ENCODE results near the gene PGLYRP2.

Gene PGLYRP2

DNA sequence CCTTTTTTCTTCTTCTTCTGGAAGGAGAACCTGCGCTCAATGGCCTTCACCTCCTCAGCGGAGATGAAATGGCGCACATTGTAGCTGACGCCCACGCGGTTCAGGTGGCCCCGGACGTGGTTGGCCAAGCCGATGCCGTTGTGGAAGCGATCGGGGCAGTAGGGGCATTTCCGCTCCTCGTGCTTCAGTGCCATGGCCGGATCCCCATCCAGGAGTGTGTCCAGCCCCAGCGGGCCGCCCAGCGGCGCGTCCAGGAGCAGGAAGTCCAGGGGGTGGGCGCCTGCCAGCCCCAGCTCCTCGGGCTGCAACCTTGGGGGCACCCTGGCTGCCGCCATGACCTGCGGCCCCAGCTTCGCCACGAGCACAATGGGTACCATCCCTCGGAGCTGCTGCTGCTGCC, 40.7 kb downstream of the PGLYRP2 start:
- no peak for DNase-seq

- DNase-seq: no peak
Measured at GRCh38 chr19:15438124-15438496, 41.2 kb downstream of the PGLYRP2 start.

GRCh38 chr19:15437355-15438123, 41.8 kb downstream of the PGLYRP2 start:
- DNase-seq: peak; percentile 44

DNA sequence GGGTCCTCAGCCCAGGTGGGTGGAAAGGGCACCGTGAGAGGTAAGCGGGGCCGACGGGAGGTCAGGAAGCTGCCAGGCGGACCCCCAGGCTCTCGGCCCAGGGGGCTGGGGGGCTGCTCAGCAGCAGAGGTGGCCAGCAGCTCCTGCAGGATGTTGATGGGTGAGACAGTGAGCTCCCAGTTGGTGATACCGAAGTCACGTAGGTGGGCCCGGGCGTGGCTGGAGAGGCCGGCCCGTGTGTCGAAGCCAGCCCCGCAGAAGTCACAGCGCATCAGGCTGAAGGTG, 42.5 kb downstream of the PGLYRP2 start:
- no peak for DNase-seq

- DNase-seq: no peak
Measured at GRCh38 chr19:15436012-15436825, 43.1 kb downstream of the PGLYRP2 start.

DNA sequence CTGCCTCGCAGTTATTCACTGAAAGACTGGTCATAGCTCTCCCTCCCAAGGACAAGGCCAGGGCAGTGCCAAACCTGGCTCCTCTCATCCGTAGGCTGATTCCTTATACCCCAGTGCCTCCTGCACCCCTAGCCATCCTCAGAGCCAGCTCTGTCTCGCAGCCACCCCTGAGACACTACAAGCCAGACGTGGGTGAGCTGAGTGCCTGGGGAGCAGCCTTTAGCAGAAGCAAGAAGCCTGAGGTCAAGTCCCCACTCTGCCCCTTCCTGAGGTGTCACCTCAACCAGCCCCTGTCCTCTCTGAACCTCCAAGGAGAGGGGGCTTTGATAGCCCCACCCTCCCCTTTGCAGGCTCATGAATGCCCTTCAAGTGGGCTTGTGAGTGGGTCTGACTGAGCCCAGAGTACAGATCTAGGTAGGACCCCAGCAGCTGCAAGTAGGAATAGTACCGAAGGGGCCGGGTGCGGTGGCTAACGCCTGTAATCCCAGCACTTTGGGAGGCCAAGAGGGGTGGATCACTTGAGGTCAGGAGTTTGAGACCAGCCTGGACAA, 45.7 kb downstream of the PGLYRP2 start:
- DNase-seq: no peak

GRCh38 chr19:15432629-15433518, 46.4 kb downstream of the PGLYRP2 start:
- peak; percentile 91 for DNase-seq

DNA sequence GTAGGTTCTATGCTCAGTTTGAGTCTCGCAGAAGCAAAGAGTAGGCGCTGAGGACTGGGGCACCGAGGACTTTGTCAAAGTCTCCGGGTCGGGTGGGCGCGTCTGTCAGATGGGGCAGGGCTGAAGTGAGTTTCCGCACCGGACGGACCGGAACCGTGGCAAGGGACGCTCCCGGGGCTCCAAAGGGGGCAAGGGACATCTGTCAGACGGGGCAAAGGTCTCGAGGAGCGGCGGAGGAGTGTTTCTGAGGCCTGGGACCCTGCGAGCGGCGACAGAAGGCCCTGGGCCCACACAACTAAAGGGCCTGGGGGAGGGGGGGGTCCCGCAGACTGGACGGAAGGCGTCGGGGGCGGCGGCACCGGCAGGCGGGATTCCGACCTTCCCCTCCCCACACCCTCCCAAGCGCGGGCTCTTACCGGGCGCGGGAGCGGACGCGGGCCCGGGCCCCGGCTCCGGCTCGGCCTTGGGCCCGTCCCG, 47.2 kb downstream of the PGLYRP2 start:
- DNase-seq: no peak

DNA sequence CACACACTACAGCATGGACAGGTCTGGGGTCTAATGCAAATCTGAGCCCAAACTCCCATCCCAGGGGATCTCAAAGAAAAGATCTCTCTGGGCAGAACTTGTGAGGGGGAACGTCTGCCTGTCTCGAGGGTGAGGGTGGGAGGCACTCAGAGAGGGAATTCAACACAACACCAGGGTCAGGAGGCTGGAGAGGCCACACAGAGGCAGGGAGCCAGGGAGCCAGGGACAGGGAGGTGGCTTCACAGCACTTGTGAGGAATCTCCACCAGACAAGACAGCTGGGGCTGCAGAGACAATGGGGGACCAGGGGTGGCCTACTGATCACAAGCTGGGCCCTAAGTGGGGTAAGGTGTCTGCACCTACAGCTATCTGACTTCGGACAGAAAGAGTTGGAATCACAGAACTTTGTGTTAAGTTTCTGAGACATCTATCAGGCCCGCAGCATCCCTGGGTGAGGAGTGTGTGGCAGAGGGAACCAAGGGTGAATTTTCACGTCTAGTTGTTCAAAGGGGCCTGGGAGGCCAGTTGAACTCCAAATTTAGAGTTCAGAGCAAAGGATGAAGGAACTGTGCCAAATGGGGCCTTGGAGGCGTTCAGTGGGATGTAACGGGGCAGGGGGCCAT, 47.8 kb downstream of the PGLYRP2 start:
- DNase-seq: no peak

DNA sequence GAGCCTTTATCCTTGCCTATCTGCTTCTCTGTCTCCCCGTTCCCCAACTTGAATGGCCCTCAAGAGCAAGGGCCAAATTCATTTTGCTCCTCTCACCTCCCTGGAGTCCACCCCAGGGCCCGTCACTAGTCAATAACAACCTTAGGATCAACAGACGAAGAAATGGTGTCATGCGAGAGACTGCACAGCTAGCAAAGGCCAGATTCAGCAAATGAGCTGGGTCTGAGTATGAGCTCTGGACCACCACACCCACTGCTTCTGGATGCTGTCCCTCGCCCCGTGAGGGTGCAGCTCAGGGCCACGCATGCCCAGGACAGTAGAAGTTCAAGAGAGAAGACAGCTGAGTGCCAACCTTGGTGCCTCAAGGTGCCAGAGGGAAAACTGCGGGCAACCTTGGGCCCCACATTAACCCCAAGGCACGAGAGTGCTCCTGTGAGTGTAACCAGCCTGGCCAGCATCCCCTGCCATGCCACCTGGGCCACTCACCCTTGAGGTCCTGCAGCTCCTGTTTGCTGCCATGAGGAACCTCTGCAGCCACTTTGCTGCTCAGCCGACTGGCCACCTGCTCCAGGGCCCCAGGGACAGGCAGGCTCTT, 48.7 kb downstream of the PGLYRP2 start:
- DNase-seq: no peak

DNA sequence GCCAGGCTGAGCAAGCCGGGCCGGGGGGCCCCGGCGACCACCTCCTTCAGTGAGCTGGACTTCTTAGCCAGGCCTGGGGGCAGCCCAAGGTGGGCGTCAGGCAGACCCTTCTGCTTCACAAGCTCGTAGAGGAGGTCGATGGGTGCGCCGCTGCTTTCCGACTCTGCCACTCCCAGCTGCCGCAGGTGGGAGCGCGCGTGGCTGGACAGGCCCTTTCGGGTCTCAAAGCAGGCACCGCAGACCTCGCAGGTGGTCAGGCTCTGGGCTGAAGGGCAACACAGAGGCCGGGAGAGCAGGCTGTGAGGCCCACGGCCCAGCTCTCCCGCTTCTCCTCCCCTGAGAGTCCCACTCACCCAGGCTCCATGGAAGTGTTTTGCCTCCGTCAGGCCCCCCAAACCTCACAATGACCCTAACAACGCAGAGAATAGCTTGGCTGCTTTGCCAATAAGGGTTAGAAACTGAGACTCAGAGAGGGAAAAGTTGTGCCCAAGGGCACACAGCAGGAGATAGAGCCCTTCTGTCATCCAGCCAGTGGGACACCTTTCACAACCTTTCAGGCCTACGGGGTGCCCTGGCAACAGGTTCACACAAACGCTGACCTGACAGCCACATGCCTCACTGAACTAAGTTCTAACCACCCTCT, 49.4 kb downstream of the PGLYRP2 start:
- no peak for DNase-seq

GRCh38 chr19:15428956-15429824, 50.1 kb downstream of the PGLYRP2 start:
- no peak for DNase-seq

GRCh38 chr19:15427991-15428471, 51.3 kb downstream of the PGLYRP2 start:
- DNase-seq: no peak

GRCh38 chr19:15427350-15427700, 52.0 kb downstream of the PGLYRP2 start:
- no peak for DNase-seq

DNA sequence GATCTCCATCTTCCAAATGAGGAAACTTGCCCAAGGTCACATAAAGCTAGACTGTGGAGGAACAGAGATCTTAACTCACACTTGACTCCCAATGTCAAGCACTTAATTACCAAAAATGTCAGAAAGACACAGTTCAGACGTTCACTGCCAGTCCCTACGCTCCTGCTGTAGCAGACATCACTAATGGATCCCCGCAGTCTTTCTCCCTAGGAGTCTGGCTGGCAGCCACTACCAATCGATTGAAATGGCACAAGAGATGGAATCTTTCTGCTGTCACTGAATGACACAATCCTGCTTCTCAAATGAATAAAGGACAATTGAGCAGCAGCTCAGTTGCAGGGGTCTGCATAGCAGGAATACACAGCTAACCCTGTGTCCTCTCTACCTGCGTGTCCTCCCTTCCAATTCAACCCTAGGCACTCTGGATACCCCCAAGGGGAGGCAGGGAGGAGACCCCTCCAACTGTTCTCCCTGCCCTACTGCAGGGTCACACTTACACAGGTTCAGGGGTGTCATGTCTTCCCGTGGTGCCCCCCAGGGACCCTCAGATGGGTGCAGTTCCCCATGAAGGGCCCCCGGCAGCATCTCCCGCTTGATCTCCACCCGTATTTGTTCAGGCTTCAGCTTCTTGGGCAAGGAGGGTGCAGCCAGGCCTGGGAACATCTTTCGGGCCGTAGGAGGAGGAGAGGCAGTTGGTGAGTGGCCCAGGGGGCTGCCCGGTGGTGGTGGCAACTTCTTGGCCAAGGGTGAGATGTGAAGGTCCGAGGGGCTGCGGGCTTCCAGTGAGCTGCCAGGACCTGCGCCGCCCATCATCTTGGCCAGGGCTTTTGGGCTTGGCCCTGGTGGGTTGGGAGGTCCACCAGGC, 52.6 kb downstream of the PGLYRP2 start:
- DNase-seq: no peak

- DNase-seq: no peak
Measured at GRCh38 chr19:15425321-15425950, 53.9 kb downstream of the PGLYRP2 start.

DNA sequence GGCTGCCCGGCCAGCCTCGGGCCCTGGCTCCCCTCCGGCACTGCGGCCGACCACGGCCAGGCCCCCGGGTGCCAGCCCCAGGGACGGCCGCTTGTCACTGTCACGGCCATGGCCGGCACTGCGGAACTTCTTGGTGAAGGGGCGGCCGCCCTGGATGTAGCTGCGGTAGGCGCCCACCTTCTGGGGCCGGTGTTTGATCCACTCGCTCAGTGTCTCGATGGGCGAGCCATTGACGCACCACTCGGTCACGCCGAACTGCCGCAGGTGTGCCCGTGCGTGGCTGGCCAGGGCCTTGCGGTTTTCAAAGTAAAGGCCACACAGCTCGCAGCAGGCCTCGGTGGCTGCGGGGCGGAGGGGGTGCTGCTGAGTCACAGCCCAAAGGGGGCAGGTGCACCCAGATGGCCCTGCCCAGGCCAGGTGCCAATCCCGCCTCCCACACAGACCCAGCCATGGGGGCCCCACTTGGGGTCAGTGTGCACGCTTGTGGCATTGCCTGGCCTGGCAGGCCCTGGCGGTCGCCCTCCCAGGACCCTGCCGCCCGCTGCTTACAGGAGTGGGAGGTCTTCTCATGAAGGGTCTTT, 54.5 kb downstream of the PGLYRP2 start:
- DNase-seq: no peak

GRCh38 chr19:15424121-15424520, 55.2 kb downstream of the PGLYRP2 start:
- no peak for DNase-seq

DNA sequence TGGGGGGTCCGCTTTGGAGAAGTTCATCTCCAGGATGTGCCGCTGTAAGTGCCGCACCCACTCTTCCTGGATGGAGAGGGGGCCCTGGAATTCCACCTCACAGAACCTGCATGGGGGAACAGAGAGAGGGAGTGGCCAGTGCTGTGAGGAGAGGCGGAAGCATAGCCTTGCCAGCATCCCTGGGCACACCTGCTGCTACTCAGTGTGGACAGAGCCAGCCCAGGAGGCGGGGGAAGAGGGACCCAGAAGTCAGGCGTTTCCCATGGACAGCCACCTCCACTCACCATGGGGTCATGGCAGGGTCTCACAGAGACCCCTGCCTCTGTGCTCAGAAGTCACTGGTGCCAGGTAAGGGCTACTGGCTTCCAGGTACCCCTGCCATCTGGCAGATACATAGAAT, 56.2 kb downstream of the PGLYRP2 start:
- no peak for DNase-seq

Data from HCEC 1CT (cell line).